IMR-90 (cell line): ENCODE results near the gene ALDH1B1.

Experiments used
- BHLHE40 ChIP-seq: fragments of 150-350 bp; IDR thresholded peaks from 2 replicates; pipeline ENCODE4 v1.6.1; 2016; ENCODE audit warnings: mild to moderate bottlenecking, low read depth, low read length
- CTCF ChIP-seq: conservative IDR thresholded peaks from 2 replicates; pipeline ENCODE4 v1.5.1; 2012; ENCODE audit warnings: mild to moderate bottlenecking, low read depth, low read length, improper control_type of control experiment
- POLR2A ChIP-seq: IDR thresholded peaks from 2 replicates; pipeline ENCODE4 v1.6.1; 2012; ENCODE audit warnings: mild to moderate bottlenecking, low read depth, low read length

- TF ChIP-seq BHLHE40, result no peak
- TF ChIP-seq CTCF, result no peak
- TF ChIP-seq POLR2A, result no peak
Measured at GRCh38 chr9:38360839-38361472, 31.5 kb upstream of the ALDH1B1 start.
